Liver (tissue), 3 donors: ENCODE measurements around the gene ANKRD13B.

Experiments
- ATF3 ChIP-seq: IDR thresholded peaks from 2 replicates; pipeline ENCODE4 v1.6.1; 2016; ENCODE audit warnings: antibody characterized with exemption
- CTCF ChIP-seq: fragments of 150-350 bp; IDR thresholded peaks from 2 replicates; pipeline ENCODE4 v1.5.1; 2017; ENCODE audit warnings: improper control_type of control experiment, low read depth, low read length; ENCODE audit not compliant: missing input control
- FOXA2 ChIP-seq: IDR thresholded peaks from 2 replicates; pipeline ENCODE4 v1.6.1; 2016; ENCODE audit warnings: antibody characterized with exemption
- GABPA ChIP-seq, 2 donors: IDR thresholded peaks in 1 of 2; conservative IDR thresholded peaks in 1 of 2; 2 replicates each; pipeline ENCODE4 v1.6.1; 2016; ENCODE audit warnings: antibody characterized with exemption in 2 of 2, mild to moderate bottlenecking in 1 of 2, moderate library complexity in 1 of 2
- MAX ChIP-seq: IDR thresholded peaks from 2 replicates; pipeline ENCODE4 v1.6.1; 2016; ENCODE audit warnings: antibody characterized with exemption
- RAD21 ChIP-seq, 2 donors: IDR thresholded peaks; 2 replicates each; pipeline ENCODE4 v1.6.1; 2016; ENCODE audit warnings: antibody characterized with exemption in 2 of 2, mild to moderate bottlenecking in 2 of 2
- REST ChIP-seq: IDR thresholded peaks from 2 replicates; pipeline ENCODE4 v1.6.1; 2016; ENCODE audit warnings: antibody characterized with exemption, mild to moderate bottlenecking
- SP1 ChIP-seq: IDR thresholded peaks from 2 replicates; pipeline ENCODE4 v1.6.1; 2018; ENCODE audit warnings: antibody characterized with exemption, mild to moderate bottlenecking
- TAF1 ChIP-seq: conservative IDR thresholded peaks from 2 replicates; pipeline ENCODE4 v1.6.1; 2016; ENCODE audit warnings: antibody characterized with exemption, mild to moderate bottlenecking
- YY1 ChIP-seq: IDR thresholded peaks from 2 replicates; pipeline ENCODE4 v1.6.1; 2016; ENCODE audit warnings: antibody characterized with exemption, mild to moderate bottlenecking
- donor health status: healthy.
- donor health status: healthy.

GRCh38 chr17:29546830-29547229 lies 46.1 kb upstream of the ANKRD13B start:
- TF ChIP-seq CTCF (no peak), SP1 (no peak), GABPA (IDR thresholded peaks at IDR 0.05 in 1 of 2, conservative IDR thresholded peaks at IDR 0.05 in 1 of 2) (no peak), TAF1 (no peak), YY1 (no peak), ATF3 (no peak), MAX (no peak), REST (no peak), RAD21 (IDR thresholded peaks at IDR 0.05) (no peak), FOXA2 (no peak)
